SK-N-SH (cell line): ENCODE results near the gene CPVL. TPM values are rescaled to one million over a fixed set of nuclear protein-coding genes. Genes with fewer than 3 reads are reported as not detected.

Source experiments
- CTCF ChIA-PET: fragments of 300-600, 350-600 bp; formaldehyde crosslinking; extraction: SDS; loops from one replicate; lab custom pipeline; 2021; lab: Yijun Ruan, JAX
- POLR2A ChIA-PET: fragments of 350-600 bp; sonication (Branson Sonifier 250); formaldehyde crosslinking; extraction: SDS; loops from one replicate; lab custom pipeline; 2020; ENCODE audit warnings: antibody characterized with exemption, inconsistent platforms; lab: Yijun Ruan, JAX
- DNase-seq: peaks from one replicate; pipeline ENCODE4 v3.0.0; 2012
- H2AFZ ChIP-seq: fragments of 200-600 bp; sonication (generic); 2 replicates; pipeline ENCODE4 v1.8.1; 2016; ENCODE audit warnings: antibody characterized with exemption, mild to moderate bottlenecking, low read depth
- H3F3A ChIP-seq: fragments of 200-600 bp; sonication (generic); replicated peaks from 2 replicates; pipeline ENCODE3; 2016; ENCODE audit warnings: antibody characterized with exemption, mild to moderate bottlenecking; ENCODE audit not compliant: insufficient read depth
- H3K27ac ChIP-seq, 2 experiments: fragments of 200-500 bp in 1 of 2; fragments of 200-600 bp in 1 of 2; sonication (Bioruptor generic) in 1 of 2; sonication (generic), shearing (Covaris generic) in 1 of 2; 2 replicates each; pipeline versions ENCODE4 v1.5.1 to v1.6.1; 2014 to 2016; ENCODE audit warnings: low read depth in 2 of 2, inconsistent platforms in 1 of 2, low read length in 1 of 2, mild to moderate bottlenecking in 1 of 2, mixed read lengths in 1 of 2
- H3K27me3 ChIP-seq: fragments of 200-600 bp; sonication (generic), shearing (Covaris generic); 2 replicates; pipeline ENCODE4 v1.6.1; 2016; ENCODE audit warnings: mixed run types; ENCODE audit not compliant: insufficient read depth
- H3K36me3 ChIP-seq, 2 experiments: fragments of 200-500 bp in 1 of 2; fragments of 200-600 bp in 1 of 2; sonication (Bioruptor generic) in 1 of 2; sonication (generic) in 1 of 2; replicated peaks in 1 of 2; 2 replicates each; pipeline versions ENCODE3 to v1.5.1; 2014 to 2016; ENCODE audit warnings: low read length in 1 of 2, mild to moderate bottlenecking in 1 of 2; ENCODE audit not compliant: insufficient read depth in 2 of 2, control insufficient read depth in 1 of 2
- H3K4me1 ChIP-seq, 2 experiments: fragments of 200-500 bp in 1 of 2; fragments of 200-600 bp in 1 of 2; sonication (Bioruptor generic) in 1 of 2; sonication (generic), shearing (Covaris generic) in 1 of 2; 2 replicates each; pipeline versions ENCODE4 v1.5.1 to v1.6.1; 2014 to 2016; ENCODE audit warnings: low read depth in 1 of 2, low read length in 1 of 2, mixed run types in 1 of 2; ENCODE audit not compliant: insufficient read depth in 2 of 2, control insufficient read depth in 1 of 2
- H3K4me2 ChIP-seq: fragments of 200-600 bp; sonication (generic), shearing (Covaris generic); 2 replicates; pipeline ENCODE4 v1.6.1; 2017; ENCODE audit warnings: mixed run types
- H3K4me3 ChIP-seq, 2 experiments: fragments of 200-500 bp in 1 of 2; fragments of 200-600 bp in 1 of 2; sonication (Bioruptor generic) in 1 of 2; sonication (generic), shearing (Covaris generic) in 1 of 2; 2 replicates each; pipeline versions ENCODE4 v1.5.1 to v1.8.1; 2014 to 2016; ENCODE audit warnings: low read depth in 2 of 2, inconsistent platforms in 1 of 2, low read length in 1 of 2, mild to moderate bottlenecking in 1 of 2, mixed read lengths in 1 of 2, moderate library complexity in 1 of 2
- H3K79me2 ChIP-seq: fragments of 200-600 bp; sonication (generic); 2 replicates; pipeline ENCODE4 v1.8.1; 2017; ENCODE audit warnings: mild to moderate bottlenecking; ENCODE audit not compliant: insufficient read depth
- H3K9ac ChIP-seq: fragments of 200-600 bp; sonication (generic); 2 replicates; pipeline ENCODE4 v1.6.1; 2017; ENCODE audit warnings: mixed run types
- H3K9me2 ChIP-seq: fragments of 200-600 bp; sonication (generic); 2 replicates; pipeline ENCODE4 v1.6.1; 2017; ENCODE audit warnings: mixed run types
- H3K9me3 ChIP-seq: fragments of 200-600 bp; sonication (generic); 2 replicates; pipeline ENCODE4 v1.6.1; 2017; ENCODE audit warnings: mixed run types, mild to moderate bottlenecking, moderate library complexity
- H4K20me1 ChIP-seq: fragments of 200-600 bp; sonication (generic); 2 replicates; pipeline ENCODE4 v1.6.1; 2017; ENCODE audit warnings: mild to moderate bottlenecking, mixed run types; ENCODE audit not compliant: insufficient read depth
- CHD2 ChIP-seq: fragments of 150-350 bp; IDR thresholded peaks from 2 replicates; pipeline ENCODE4 v1.6.1; 2018; ENCODE audit warnings: low read length; ENCODE audit not compliant: partially characterized antibody
- CTCF ChIP-seq: fragments of 200-600 bp; sonication (generic); IDR thresholded peaks from 2 replicates; pipeline ENCODE4 v1.6.1; 2017; ENCODE audit warnings: antibody characterized with exemption, mild to moderate bottlenecking, moderate library complexity
- EP300 ChIP-seq, 2 experiments: IDR thresholded peaks; 2 replicates each; pipeline versions ENCODE4 v1.4.0 to v1.6.1; 2012; ENCODE audit warnings: borderline replicate concordance in 1 of 2, low read depth in 1 of 2, low read length in 1 of 2
- FOSL2 ChIP-seq: IDR thresholded peaks from 2 replicates; pipeline ENCODE4 v1.4.0; 2012; ENCODE audit warnings: low read depth, mild to moderate bottlenecking, moderate library complexity, borderline replicate concordance
- FOXJ3 ChIP-seq: sonication (generic); formaldehyde crosslinking; IDR thresholded peaks from 2 replicates; pipeline ENCODE4 v1.5.1; 2020; ENCODE audit warnings: mild to moderate bottlenecking, missing genetic modification reagents
- FOXM1 ChIP-seq: IDR thresholded peaks from 2 replicates; pipeline ENCODE4 v1.4.0; 2012; ENCODE audit warnings: low read depth, mild to moderate bottlenecking
- GATA2 ChIP-seq: sonication (generic); formaldehyde crosslinking; IDR thresholded peaks from 2 replicates; pipeline ENCODE4 v1.5.0; 2020; ENCODE audit warnings: mild to moderate bottlenecking, missing genetic modification reagents
- IRF3 ChIP-seq: fragments of 150-350 bp; IDR thresholded peaks from 2 replicates; pipeline ENCODE4 v1.6.1; 2016; ENCODE audit warnings: mild to moderate bottlenecking, low read depth, low read length
- JUND ChIP-seq: IDR thresholded peaks from 2 replicates; pipeline ENCODE4 v1.4.0; 2012
- MXI1 ChIP-seq: IDR thresholded peaks from 2 replicates; pipeline ENCODE4 v1.6.1; 2012; ENCODE audit warnings: mild to moderate bottlenecking, low read depth, low read length, improper control_type of control experiment
- PBX3 ChIP-seq: IDR thresholded peaks from 2 replicates; pipeline ENCODE4; 2012
- POLR2AphosphoS5 ChIP-seq: IDR thresholded peaks from 2 replicates; pipeline ENCODE4 v1.6.1; 2012; ENCODE audit warnings: low read depth, low read length
- RAD21 ChIP-seq: IDR thresholded peaks from 2 replicates; pipeline ENCODE4 v1.6.1; 2012; ENCODE audit warnings: mild to moderate bottlenecking, low read length
- RXRA ChIP-seq: IDR thresholded peaks from 2 replicates; pipeline ENCODE4 v1.4.0; 2012; ENCODE audit warnings: low read depth, mild to moderate bottlenecking, borderline replicate concordance
- SIN3A ChIP-seq: IDR thresholded peaks from 2 replicates; pipeline ENCODE4 v1.6.1; 2012; ENCODE audit warnings: low read depth, mild to moderate bottlenecking, low read length, moderate library complexity, borderline replicate concordance
- TAF1 ChIP-seq: IDR thresholded peaks from 2 replicates; pipeline ENCODE4 v1.6.1; 2012; ENCODE audit warnings: low read depth, mild to moderate bottlenecking, low read length, moderate library complexity, borderline replicate concordance
- USF2 ChIP-seq: fragments of 150-350 bp; IDR thresholded peaks from 2 replicates; pipeline ENCODE4 v1.6.1; 2017; ENCODE audit warnings: antibody characterized with exemption, low read length, low read depth, borderline replicate concordance
- YY1 ChIP-seq: IDR thresholded peaks from 2 replicates; pipeline ENCODE4 v1.4.0; 2012; ENCODE audit warnings: low read depth, mild to moderate bottlenecking
- ZBTB33 ChIP-seq: IDR thresholded peaks from 2 replicates; pipeline ENCODE4 v1.4.0; 2012; ENCODE audit warnings: low read depth, borderline replicate concordance
- WGBS: methylation state at CpG from one replicate; pipeline ENCODE4 v1.1.6; 2017; ENCODE audit warnings: low lambda C conversion rate; 5-methylcytosine and 5-hydroxymethylcytosine counted together
- polyA plus RNA-seq, 3 experiments: library from polyadenylated mRNA; depleted of rRNA; stranded (reverse); fragments of >200 nt; gene quantifications; 2 replicates each; pipeline ENCODE4 v1.2.3, GENCODE V29; 2012

CPVL gene
- polyA plus RNA-seq, 1 of the 3 experiments (the other 2 are of a cell fraction) = not detected

GRCh38 chr7:29075606-29076005, 70.7 kb downstream of the CPVL start (continued):
- no peak for TF ChIP-seq PBX3
- TF ChIP-seq JUND = no peak
- TF ChIP-seq ZBTB33 = no peak
- no peak for TF ChIP-seq GATA2 (CRISPR knock-in tag)
- no peak for TF ChIP-seq MXI1
- TF ChIP-seq, all 33 proteins: peak for 0

GRCh38 chr7:29071203-29071874, 75.0 kb downstream of the CPVL start:
- H3K79me2 ChIP-seq = no peaks in the 10 kb centered on the region
- H3F3A ChIP-seq = no peaks in the 10 kb centered on the region
- H2AFZ ChIP-seq = no peak overlapping the region
- H3K9ac ChIP-seq = no peak overlapping the region
- no peaks in the 10 kb centered on the region for H3K27me3 ChIP-seq
- TF ChIP-seq MXI1 (no peak), CTCF (no peak), TAF1 (no peak), FOXM1 (no peak), YY1 (no peak), IRF3 (no peak), FOSL2 (no peak), SIN3A (no peak), RAD21 (no peak), CHD2 (no peak), PBX3 (no peak), RXRA (no peak), POLR2AphosphoS5 (no peak), FOXJ3 (CRISPR knock-in tag) (no peak), ZBTB33 (no peak), USF2 (no peak), EP300 (IDR thresholded peaks at IDR 0.05; ENCODE audit: borderline replicate concordance in 1 of 2, low read depth in 1 of 2, low read length in 1 of 2) (no peak)
- H3K4me3 ChIP-seq = no peak overlapping the region
- no peak for DNase-seq
- CTCF ChIA-PET = no interaction called here
- H3K4me2 ChIP-seq = no peak overlapping the region
- H3K4me1 ChIP-seq = no peaks in the 10 kb centered on the region; a peak in 1 of 4 replicates
- WGBS = 48% methylated on average over 5 of the region's 5 CpGs
- no peaks in the 10 kb centered on the region for H4K20me1 ChIP-seq
- POLR2A ChIA-PET = no interaction called here
- no peaks in the 10 kb centered on the region for H3K9me2 ChIP-seq
- H3K36me3 ChIP-seq = no peaks in the 10 kb centered on the region
- no peaks in the 10 kb centered on the region for H3K9me3 ChIP-seq
- H3K27ac ChIP-seq = no peak overlapping the region
